ENCODE results near the gene ICA1.
A peak's percentile ranks its signal among the peaks of the same experiment; 100 is the strongest.

ICA1 gene

DNA sequence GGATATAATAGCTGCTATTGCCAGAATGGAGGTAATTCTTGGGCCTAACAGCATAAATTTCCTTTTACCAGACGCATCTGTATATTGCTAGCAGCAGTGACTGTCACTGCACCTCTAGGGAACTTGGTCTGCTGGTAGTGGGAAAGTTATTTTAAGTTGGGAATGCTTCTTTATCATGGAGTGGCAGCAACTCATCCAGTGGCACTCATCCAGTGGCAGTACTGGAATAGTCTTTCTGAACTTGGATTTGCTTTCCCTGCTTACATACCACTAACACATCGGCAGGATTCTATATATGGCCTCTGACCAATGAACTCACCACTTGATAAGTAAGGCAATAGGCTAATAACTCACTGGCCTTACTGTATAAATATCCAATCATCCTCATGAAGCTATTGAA is 22.0 kb upstream of the ICA1 start:
- TF ChIP-seq GATA2 (IDR thresholded peaks at IDR 0.05; ENCODE audit: low read depth, low read length) (no peak), GATA3 (IDR thresholded peaks at IDR 0.05; ENCODE audit: low read depth, low read length) (no peak)

DNA sequence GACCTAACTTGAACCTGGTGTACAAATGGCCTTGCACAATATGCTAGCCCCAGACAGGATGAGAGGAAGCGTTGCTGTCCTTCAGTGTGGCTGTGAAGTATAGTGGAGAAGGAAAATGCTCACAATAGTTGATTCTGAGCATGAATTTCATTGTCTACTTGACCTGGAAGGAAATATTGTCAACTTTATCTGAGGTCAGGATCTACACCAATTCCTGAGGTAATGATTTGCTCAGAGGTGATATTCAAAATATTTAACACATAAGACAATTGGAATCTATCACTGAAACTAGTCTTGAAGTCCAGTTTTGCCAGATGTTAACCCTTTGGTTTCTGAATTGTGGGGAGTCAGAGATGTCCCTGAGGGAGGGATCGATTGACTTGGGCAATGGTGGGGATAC is 20.9 kb upstream of the ICA1 start:
- TF ChIP-seq GATA3 (IDR thresholded peaks at IDR 0.05; ENCODE audit: low read depth, low read length) (no peak), GATA2 (IDR thresholded peaks at IDR 0.05; ENCODE audit: low read depth, low read length) (peak; percentile 15; the same call in 1 of the 2 replicates)

GRCh38 chr7:8282162-8282561 is 20.2 kb upstream of the ICA1 start:
- TF ChIP-seq GATA2 (IDR thresholded peaks at IDR 0.05; ENCODE audit: low read depth, low read length) (no peak), GATA3 (IDR thresholded peaks at IDR 0.05; ENCODE audit: low read depth, low read length) (no peak)

DNA sequence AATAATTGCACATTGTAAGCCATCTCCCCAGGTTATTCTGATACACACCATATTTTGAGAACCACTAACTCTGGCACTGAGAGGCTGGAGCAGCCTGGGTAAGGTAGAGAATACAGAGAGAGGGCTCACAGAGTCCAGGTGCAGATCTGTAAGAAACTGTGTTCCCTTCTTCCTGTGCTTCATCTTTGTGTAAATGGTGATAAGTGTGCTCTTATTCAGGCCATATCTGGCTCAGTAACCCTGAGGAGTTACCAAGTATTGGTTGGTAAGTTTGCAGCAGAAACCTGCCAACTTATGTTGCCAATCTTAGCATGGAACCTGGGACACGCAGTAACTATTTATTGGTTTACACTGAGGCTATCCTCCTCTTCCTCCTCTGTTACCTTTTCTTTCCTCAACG is 16.2 kb upstream of the ICA1 start:
- TF ChIP-seq GATA2 (IDR thresholded peaks at IDR 0.05; ENCODE audit: low read depth, low read length) (no peak), GATA3 (IDR thresholded peaks at IDR 0.05; ENCODE audit: low read depth, low read length) (no peak)

- no peak for TF ChIP-seq GATA2 (IDR thresholded peaks at IDR 0.05; ENCODE audit: low read depth, low read length)
- no peak for TF ChIP-seq GATA3 (IDR thresholded peaks at IDR 0.05; ENCODE audit: low read depth, low read length)
Observed at GRCh38 chr7:8277394-8277982, 15.5 kb upstream of the ICA1 start.

DNA sequence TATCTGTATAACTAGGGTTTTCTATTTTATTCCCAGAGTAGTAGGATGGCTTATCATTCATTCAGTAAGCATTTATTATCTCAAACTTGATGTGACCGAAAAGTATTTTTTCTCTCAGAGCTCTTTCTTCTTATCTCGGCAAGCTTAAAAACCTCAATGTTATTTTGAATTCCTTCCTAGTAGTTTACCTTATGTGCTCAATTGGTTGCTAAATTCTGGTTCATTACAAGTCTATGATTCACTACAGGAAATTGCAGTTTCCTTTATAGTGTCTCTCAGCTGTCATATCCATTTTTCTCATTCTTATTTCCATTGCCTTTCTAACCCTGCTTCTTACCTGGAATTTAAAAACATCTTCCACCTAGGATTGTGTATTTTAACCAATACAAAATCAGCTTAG is 12.6 kb upstream of the ICA1 start:
- no peak for TF ChIP-seq GATA2 (IDR thresholded peaks at IDR 0.05; ENCODE audit: low read depth, low read length)
- no peak for TF ChIP-seq GATA3 (IDR thresholded peaks at IDR 0.05; ENCODE audit: low read depth, low read length)

- no peak for TF ChIP-seq GATA2 (IDR thresholded peaks at IDR 0.05; ENCODE audit: low read depth, low read length)
- TF ChIP-seq GATA3 (IDR thresholded peaks at IDR 0.05; ENCODE audit: low read depth, low read length): no peak; the same call in 1 of the 2 replicates
Observed at GRCh38 chr7:8271960-8272359, 10.0 kb upstream of the ICA1 start.

- TF ChIP-seq GATA3 (IDR thresholded peaks at IDR 0.05; ENCODE audit: low read depth, low read length) (peak; percentile 71), GATA2 (IDR thresholded peaks at IDR 0.05; ENCODE audit: low read depth, low read length) (peak; percentile 62; the same call in 1 of the 2 replicates)
Observed at GRCh38 chr7:8263048-8263447, 1.1 kb upstream of the ICA1 start.

- TF ChIP-seq GATA2 (IDR thresholded peaks at IDR 0.05; ENCODE audit: low read depth, low read length) (no peak), GATA3 (IDR thresholded peaks at IDR 0.05; ENCODE audit: low read depth, low read length) (no peak)
Observed at GRCh38 chr7:8260871-8261694, 884 bp downstream of the ICA1 start.

- TF ChIP-seq GATA3 (IDR thresholded peaks at IDR 0.05; ENCODE audit: low read depth, low read length) (peak; percentile 90), GATA2 (IDR thresholded peaks at IDR 0.05; ENCODE audit: low read depth, low read length) (peak; percentile 90; the same call in 1 of the 2 replicates)
Observed at GRCh38 chr7:8259586-8260222, 2.3 kb downstream of the ICA1 start.

- TF ChIP-seq GATA3 (IDR thresholded peaks at IDR 0.05; ENCODE audit: low read depth, low read length): peak; percentile 90
- TF ChIP-seq GATA2 (IDR thresholded peaks at IDR 0.05; ENCODE audit: low read depth, low read length): peak; percentile 77
Observed at GRCh38 chr7:8258734-8259133, 3.2 kb downstream of the ICA1 start.

DNA sequence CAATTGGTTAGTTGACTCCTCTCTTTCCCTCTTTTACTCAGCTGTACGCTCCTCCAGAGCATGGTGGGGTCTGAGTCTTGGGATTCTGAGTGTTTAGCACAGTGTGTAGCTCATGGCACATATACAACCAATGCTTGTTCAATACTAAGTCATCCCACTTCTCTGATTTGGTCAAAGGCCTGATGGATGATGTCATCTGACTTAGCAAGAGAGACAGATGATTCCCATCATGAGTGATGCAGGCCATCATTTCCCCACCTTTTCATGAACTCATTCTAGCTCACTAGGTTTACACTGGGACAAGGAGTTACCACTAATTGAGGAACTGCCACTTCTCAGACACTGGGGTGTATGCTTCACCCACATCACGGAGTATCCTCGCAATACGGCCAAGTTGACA is 3.8 kb downstream of the ICA1 start:
- TF ChIP-seq GATA3 (IDR thresholded peaks at IDR 0.05; ENCODE audit: low read depth, low read length): no peak
- no peak for TF ChIP-seq GATA2 (IDR thresholded peaks at IDR 0.05; ENCODE audit: low read depth, low read length)

DNA sequence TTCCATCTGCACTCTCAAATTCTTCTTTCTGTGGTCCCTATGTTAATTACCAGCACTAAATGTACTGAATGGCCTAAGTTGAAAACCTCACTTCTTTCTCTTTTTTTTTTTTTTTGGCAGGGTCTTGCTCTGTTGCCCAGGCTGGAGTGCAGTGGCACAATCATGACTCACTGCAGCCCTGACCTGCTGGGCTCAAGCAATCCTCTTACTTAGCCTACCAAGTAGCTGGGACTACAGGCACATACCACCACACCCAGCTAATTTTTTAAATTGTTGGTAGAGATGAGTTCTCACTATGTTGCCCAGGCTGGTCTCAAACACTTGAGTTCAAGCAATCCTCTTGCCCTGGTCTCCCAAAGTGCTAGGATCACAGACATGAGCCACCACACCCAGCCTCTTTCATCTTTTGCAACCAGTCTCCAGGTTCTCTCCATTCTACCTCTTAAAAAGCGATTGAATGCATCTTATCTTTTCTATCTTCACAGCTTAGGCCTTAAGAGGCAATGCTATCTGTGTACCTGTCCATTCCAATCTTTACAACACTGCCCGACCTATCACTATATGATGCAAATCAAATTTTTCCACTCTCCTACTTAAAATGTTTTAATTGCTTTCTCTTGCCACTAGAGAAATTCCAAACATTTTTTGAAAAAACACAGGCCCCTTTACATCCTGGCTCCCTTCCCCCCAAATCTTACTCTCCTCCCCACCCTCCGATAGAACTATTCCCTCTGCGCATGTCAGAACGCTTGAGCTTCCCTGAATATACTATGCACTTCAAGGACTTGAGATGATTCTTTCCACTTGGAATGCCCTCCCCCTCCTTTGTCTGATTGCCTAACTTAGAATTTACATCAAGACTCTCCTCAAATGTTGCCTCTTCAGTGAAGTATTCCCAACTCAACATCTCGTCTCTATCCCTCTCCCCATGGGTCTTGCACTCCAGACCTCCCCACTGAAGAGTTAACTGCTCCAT is 6.0 kb downstream of the ICA1 start:
- TF ChIP-seq GATA3 (IDR thresholded peaks at IDR 0.05; ENCODE audit: low read depth, low read length) (no peak; the same call in 1 of the 2 replicates), GATA2 (IDR thresholded peaks at IDR 0.05; ENCODE audit: low read depth, low read length) (no peak)
